Mucosa of stomach (tissue), 1 donor: ENCODE measurements around the gene SMIM3.

Experiments used
- H3K27me3 ChIP-seq: one replicate; pipeline ENCODE4 v1.7.0; 2013; ENCODE audit warnings: mild to moderate bottlenecking, low read length; ENCODE audit not compliant: control insufficient read depth, insufficient read depth
- H3K36me3 ChIP-seq: one replicate; pipeline ENCODE4 v1.7.0; 2013; ENCODE audit warnings: low read length; ENCODE audit not compliant: control insufficient read depth, insufficient read depth
- H3K4me1 ChIP-seq: one replicate; pipeline ENCODE4 v1.7.0; 2013; ENCODE audit warnings: mild to moderate bottlenecking, low read length; ENCODE audit not compliant: control insufficient read depth, insufficient read depth
- H3K4me3 ChIP-seq: one replicate; pipeline ENCODE4 v1.7.0; 2013; ENCODE audit warnings: low read length
- H3K9ac ChIP-seq: one replicate; pipeline ENCODE4 v1.7.0; 2013; ENCODE audit warnings: mild to moderate bottlenecking, low read length, moderate library complexity
- H3K9me3 ChIP-seq: one replicate; pipeline ENCODE4 v1.7.0; 2013; ENCODE audit warnings: mild to moderate bottlenecking, low read length, moderate library complexity; ENCODE audit not compliant: control insufficient read depth
- donor health status: Pancreatic carcinoma.

The SMIM3 gene

DNA sequence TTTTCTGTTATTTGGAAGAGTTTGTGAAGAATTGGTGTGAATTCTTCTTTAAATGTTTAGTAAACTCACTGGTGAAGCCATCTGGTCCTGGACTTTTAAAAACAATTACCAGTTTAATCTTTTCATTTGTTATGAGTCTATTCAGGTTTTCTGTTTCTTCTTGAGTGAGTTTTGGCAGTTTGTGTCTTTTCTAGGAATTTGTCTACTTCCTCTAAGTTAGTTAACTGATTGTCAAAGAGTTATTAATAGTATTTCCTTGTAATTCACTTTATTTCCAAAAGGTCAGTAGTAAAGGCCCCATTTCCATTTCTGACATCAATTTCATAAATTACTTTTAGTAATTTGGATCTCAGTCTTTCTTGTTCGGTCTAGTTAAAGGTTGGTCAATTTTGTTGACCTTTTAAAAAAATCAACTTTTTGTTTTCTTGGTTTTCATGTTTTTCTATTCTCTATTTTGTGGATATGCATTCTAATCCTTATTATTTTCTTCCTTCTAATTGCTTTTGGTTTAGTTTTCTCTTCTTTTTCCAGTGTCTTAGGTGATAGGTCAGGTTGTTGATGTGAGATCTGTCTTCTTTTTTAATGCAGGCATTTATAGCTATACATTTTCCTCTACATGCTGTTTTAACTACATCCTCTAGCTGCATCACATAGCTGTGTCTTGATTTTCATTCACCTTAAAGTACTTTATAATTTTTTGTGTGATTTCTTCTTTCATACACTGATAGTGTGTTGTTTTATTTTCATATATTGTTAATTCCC lies 7.3 kb upstream of the SMIM3 start:
- H3K36me3 ChIP-seq, result no peaks in the 10 kb centered on the region
- H3K4me1 ChIP-seq, result no peaks in the 10 kb centered on the region
- H3K9me3 ChIP-seq, result no peaks in the 10 kb centered on the region
- H3K4me3 ChIP-seq, result no peak overlapping the region
- H3K27me3 ChIP-seq, result no peaks in the 10 kb centered on the region
- no peak overlapping the region for H3K9ac ChIP-seq

DNA sequence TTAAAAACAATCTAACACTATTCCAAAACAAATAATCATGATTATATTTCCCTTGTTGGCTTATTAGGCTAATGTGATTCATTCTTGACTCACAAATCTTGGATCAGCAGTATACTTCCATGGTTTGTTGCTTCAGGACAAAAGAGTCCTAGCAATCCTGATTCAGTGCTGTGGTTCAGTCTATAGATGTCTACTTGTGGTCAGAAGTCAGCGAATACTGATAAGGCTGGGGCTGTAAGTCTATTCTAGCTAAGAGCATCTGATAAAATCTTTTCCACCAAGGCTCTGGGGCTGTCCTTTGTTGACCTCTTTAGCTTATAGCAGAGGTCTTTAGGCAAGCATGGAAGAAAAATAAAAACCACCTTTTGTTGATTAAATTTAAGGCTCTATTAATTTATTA lies 4.4 kb upstream of the SMIM3 start:
- Histone ChIP-seq H3K4me3 (no peak overlapping the region), H3K36me3 (no peaks in the 10 kb centered on the region), H3K27me3 (no peaks in the 10 kb centered on the region), H3K9me3 (no peaks in the 10 kb centered on the region), H3K9ac (no peak overlapping the region), H3K4me1 (peaks cover 7% of the 10 kb centered on the region)

DNA sequence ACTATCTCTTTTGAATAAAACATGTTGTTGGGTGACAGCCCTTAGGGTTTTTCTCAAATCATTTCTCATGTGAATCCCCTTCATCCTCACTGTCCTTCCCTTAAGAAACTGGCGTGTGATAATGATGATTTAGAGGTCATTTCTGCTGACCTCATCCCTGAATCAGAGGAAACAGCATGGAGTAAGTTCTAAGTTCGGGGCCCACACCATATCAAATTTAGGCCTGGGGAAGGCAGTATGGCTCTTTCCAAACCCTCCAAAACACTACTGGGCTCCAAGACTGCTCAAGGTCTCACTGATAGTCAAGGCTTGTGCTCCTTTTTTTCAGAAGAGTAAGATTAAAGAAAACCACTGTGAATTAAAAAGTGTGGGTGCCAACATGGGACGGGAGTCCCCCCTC lies 872 bp upstream of the SMIM3 start:
- H3K4me1 ChIP-seq, result peaks cover 9% of the 10 kb centered on the region
- no peaks in the 10 kb centered on the region for H3K9me3 ChIP-seq
- H3K27me3 ChIP-seq, result no peaks in the 10 kb centered on the region
- no peaks in the 10 kb centered on the region for H3K36me3 ChIP-seq
- H3K4me3 ChIP-seq, result no peak overlapping the region
- no peak overlapping the region for H3K9ac ChIP-seq

DNA sequence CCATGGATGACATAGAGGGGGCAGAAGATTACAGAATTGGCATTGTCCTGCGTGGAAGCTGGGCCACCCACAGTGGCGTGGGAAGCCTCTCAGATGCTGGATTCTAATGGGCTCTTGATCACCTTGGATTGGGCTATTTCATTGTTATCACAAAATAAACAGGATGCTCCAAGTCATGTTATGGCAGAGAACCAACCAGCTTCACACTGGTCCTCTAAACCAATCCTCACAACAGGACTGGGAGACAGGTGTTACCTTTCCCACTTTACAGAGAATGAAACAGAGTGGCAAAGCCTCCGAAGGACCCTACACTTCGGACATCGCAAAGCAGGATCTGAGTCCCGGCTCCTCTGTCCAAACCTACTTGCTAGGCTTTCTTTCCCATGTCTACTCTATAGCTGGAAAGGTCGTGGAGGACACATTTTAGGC lies 455 bp upstream of the SMIM3 start:
- no peaks in the 10 kb centered on the region for H3K36me3 ChIP-seq
- H3K4me3 ChIP-seq, result peak overlapping the region; percentile 83
- no peaks in the 10 kb centered on the region for H3K27me3 ChIP-seq
- H3K4me1 ChIP-seq, result peaks cover 13% of the 10 kb centered on the region
- H3K9ac ChIP-seq, result peak overlapping the region; percentile 75
- no peaks in the 10 kb centered on the region for H3K9me3 ChIP-seq

DNA sequence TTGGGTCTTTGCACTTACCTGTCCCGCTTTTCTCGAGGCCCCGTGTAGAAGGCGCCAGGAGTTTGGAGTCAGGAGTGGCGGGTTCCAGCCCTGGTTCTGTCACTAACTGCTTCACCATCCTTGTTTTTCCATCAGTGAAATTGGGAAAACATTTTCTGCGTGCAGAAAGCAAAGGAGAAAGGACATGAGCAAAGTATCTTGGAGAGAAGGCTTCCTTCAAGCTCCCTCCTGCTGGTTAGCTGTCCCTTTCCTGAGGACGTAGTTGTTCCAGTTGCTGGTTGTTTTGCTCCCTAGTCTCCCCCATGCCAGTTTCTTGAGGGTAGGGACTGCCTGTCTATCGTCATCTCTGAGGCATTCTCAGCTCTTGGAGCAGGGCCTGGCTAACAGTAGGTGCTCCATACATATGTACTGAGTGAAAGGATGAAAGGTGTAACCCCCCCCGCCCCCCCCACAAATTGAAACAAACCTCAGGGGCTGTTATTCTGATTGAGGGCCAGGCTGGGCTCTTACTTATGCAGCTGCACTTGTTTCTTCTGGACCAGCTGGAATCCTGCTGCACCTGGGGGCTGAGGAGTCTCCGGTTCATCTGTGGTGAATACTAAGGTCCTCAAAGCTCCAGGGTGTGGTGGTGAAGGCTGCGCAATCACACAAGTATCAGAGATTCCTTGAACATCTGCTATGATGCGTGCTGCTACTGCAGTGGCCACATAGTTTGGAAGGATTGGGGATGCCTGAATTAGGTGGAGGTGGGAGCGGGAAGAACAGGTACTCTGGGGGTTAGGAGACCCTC lies 1.0 kb downstream of the SMIM3 start:
- no peaks in the 10 kb centered on the region for H3K36me3 ChIP-seq
- peaks cover 17% of the 10 kb centered on the region for H3K4me1 ChIP-seq
- H3K4me3 ChIP-seq, result peak overlapping the region; percentile 83
- H3K9me3 ChIP-seq, result no peaks in the 10 kb centered on the region
- no peaks in the 10 kb centered on the region for H3K27me3 ChIP-seq
- H3K9ac ChIP-seq, result peak overlapping the region; percentile 75

DNA sequence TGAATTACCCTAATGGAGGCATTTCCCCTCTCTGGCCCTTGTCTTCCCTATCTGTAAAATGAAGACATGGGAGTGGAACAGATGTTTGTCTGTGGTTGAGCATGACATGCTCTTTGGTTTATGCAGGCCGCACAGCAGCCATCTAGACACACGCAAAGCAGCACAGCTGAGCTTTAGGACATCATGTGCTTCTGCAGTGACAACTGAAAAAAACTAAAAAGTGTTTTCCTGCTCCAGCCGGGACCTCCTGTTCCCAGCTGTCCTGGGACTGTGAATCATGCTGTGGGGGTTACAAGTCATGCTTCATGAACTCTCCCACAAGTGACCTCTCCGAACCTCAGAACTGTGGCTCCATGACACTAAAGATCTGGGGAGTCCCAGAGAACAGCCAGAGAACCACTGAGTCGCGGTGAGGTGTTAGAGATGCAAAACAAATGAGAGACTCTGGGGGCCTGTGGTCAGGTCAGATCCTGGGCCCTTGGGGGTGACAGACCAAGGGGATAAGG lies 1.7 kb downstream of the SMIM3 start:
- peak overlapping the region; percentile 30 for H3K9ac ChIP-seq
- H3K4me1 ChIP-seq, result peaks cover 17% of the 10 kb centered on the region
- no peaks in the 10 kb centered on the region for H3K27me3 ChIP-seq
- H3K9me3 ChIP-seq, result no peaks in the 10 kb centered on the region
- H3K4me3 ChIP-seq, result no peak overlapping the region
- H3K36me3 ChIP-seq, result no peaks in the 10 kb centered on the region

DNA sequence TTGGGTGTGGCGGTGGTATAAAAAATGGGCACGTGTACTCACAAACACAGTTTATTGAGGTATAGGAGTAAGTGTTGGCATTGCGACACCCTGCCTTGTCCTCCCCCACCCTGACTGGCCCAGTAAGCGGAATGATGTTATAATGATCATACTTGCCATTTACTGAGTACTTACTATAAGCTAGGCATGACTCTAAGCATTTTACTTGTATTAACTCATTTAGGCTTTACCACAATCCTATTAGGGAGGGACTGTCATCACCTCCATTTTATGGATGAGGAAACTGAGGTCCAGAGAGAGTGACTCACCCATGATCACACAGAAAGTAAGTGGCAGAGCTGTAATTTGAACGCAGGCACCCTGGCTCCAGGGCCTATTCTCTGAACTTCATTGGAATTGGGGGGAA lies 2.3 kb downstream of the SMIM3 start:
- Histone ChIP-seq H3K9me3 (no peaks in the 10 kb centered on the region), H3K27me3 (no peaks in the 10 kb centered on the region), H3K4me3 (no peak overlapping the region), H3K4me1 (peaks cover 17% of the 10 kb centered on the region), H3K36me3 (no peaks in the 10 kb centered on the region), H3K9ac (no peak overlapping the region)

DNA sequence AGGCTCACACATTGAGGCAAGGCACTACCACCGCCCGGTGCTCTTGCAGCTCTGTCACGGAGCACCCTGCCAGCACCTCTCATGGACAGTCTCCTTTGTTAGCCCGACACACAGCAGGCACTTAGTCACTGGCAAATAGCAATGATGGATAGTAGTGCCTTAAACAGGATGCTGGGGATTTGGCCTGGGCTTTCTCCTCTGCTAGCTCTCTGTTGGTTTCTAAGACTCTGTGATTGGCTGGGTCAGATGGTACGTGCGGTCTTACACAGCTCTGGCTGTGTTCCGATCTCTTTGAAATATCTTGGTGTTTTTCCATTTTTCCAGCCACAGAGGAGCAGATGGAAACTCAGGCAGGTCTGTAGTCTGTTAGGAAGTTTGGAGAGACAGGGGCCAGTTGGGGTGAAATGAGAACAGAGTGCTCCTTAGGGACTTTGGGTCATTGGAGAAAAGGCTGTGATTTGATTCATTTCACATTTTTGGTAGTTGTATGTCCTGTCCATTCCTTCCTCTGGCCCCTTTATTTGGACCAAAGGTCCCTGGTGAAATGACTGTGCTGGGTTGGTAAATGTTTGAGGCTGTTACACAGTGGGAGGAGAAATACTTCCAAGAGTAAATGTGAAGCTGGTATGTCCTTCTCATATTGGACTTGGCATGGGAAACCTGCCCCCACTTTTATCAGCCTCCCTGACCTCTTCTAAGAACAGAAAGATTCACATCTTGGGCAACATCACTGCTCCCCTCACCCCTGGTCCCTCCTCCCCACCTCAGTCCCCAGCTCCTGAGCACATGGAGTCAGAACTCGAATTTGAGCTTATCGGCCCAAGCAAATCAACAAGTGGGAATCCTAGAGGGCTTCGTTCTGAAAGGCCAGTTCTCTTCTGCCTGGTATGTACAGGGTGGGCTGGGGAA lies 3.4 kb downstream of the SMIM3 start:
- H3K27me3 ChIP-seq, result no peaks in the 10 kb centered on the region
- no peaks in the 10 kb centered on the region for H3K36me3 ChIP-seq
- H3K4me3 ChIP-seq, result no peak overlapping the region
- peaks cover 17% of the 10 kb centered on the region for H3K4me1 ChIP-seq
- H3K9me3 ChIP-seq, result no peaks in the 10 kb centered on the region
- H3K9ac ChIP-seq, result no peak overlapping the region

DNA sequence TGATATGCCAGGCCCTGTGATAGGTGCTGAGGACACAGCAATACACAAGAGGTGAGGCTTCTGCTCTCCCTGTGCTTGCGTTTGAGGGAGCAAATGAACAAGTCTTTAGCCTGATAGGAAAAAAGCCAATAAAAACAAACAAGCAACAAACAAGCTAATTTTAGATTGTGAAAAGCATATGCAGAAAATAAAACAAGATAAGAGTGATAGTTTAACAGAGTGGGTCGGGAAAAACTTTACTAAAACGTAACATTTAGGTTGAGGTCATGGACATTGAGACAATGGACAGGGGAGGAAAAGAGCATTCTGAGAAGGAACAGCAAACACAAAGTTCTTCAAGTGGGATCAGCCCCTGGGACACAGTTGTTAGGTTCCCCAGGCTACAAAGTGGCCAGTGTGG lies 4.3 kb downstream of the SMIM3 start:
- Histone ChIP-seq H3K36me3 (no peaks in the 10 kb centered on the region), H3K9ac (no peak overlapping the region), H3K9me3 (no peaks in the 10 kb centered on the region), H3K4me1 (peaks cover 16% of the 10 kb centered on the region), H3K4me3 (no peak overlapping the region), H3K27me3 (no peaks in the 10 kb centered on the region)

DNA sequence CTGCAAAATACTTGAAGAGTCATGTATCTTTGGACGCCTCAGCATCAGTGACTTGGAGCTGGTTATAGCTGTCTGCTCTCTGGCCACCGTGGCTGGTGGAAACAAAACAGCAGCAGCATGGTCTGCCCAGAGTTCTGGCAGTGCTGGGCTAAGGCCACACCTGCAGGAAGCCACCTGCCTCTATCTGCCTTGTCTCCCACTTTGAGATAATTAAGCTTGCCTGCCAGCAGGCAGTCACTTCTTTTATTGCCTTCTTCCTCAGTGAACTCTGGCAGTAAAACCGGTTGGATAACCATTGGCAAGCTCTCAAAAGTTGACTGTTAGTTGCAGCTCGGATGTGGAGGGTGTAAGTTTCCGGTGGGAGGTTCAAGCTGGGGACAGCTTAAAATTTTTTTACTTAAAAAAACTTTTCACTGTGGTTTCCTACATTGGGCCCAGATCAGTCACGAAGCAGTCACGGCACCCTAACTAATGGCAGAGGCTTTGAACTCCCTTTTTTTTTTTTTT lies 4.9 kb downstream of the SMIM3 start:
- H3K4me3 ChIP-seq, result no peak overlapping the region
- H3K9ac ChIP-seq, result no peak overlapping the region
- H3K36me3 ChIP-seq, result no peaks in the 10 kb centered on the region
- no peaks in the 10 kb centered on the region for H3K9me3 ChIP-seq
- no peaks in the 10 kb centered on the region for H3K27me3 ChIP-seq
- H3K4me1 ChIP-seq, result peaks cover 10% of the 10 kb centered on the region

DNA sequence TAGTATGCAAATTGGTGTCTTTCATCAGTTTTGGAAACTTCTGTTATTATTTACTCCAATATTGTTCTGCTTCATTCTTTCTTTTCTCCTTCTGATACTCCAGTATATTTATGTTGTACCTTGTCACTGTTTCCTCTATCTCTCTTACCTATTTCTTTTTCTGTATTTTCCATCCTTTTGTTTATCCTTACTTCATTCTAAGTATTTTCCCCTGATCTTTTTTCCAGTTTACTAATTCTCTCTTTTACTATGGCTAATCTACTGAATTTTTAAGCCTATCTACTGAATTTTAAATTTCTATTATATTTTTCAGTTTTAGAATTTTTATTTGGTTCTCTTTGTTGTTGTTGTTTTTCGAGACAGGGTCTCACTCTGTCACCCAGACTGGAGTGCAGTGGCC lies 7.4 kb downstream of the SMIM3 start:
- Histone ChIP-seq H3K4me1 (peaks cover 10% of the 10 kb centered on the region), H3K27me3 (no peaks in the 10 kb centered on the region), H3K36me3 (no peaks in the 10 kb centered on the region), H3K4me3 (no peak overlapping the region), H3K9ac (no peak overlapping the region), H3K9me3 (no peaks in the 10 kb centered on the region)
